GM19351 (cell line): ENCODE results near the gene SAP30BP.

Source experiments
- ATAC-seq: cut with Tn5 transposase; IDR thresholded peaks from one replicate; pipeline ENCODE4 v1.9.1; 2021; ENCODE audit warnings: mild to moderate bottlenecking, moderate library complexity; ENCODE audit not compliant: unreplicated experiment

The SAP30BP gene

GRCh38 chr17:75736173-75736835 lies 69.2 kb downstream of the SAP30BP start:
- no peak for ATAC-seq

- ATAC-seq = no peak
Measured at GRCh38 chr17:75737133-75737962, 70.2 kb downstream of the SAP30BP start.

DNA sequence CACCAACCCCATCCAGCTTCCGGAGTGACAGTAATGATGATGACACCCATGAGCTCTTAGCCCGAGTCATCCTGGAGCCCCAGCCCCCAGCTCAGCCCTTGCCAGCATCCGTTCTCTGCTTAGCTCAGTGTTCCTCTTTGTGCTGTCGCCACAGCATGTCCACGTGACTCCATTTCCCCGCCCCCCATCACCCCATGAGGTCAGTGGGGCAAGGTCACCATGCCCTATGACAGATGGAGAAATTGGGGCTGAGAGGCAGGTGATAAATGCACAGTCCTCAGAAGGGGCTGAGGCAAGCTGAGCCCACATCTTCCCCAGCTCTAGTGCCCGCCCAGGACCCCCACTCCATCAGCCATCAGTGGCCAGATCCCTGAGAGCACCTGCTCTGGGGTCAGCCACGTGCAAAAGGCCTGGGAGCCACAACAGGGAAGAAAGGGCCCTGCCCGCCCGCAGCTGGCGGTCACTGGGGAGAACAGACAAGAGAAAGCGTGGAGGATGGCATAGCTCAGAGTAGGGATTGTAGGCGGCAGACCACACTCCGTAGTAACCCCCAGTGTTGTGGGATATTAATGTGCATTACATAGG lies 71.2 kb downstream of the SAP30BP start:
- no peak for ATAC-seq

GRCh38 chr17:75739174-75739573 lies 72.0 kb downstream of the SAP30BP start:
- no peak for ATAC-seq

- ATAC-seq = no peak
Measured at GRCh38 chr17:75739801-75740200, 72.7 kb downstream of the SAP30BP start.

DNA sequence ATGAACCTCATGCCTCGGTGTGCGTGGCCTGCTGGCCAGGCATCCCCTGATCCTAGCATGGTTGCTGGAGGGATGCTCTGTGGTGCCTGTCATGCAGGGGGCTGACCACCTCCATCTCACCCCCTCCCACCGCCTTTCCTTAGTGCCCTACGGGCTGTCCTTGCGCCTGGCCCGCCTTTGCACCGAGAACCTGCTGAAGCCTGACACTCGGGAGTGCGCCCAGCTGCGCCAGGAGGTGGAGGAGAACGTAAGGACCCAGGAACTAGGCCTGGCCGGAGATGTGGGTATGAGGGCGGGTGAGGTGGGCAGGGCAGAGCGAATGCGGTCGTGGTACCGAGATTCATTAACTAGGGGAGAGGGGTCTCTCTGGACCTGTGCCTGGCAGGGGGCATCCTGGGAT lies 73.1 kb downstream of the SAP30BP start:
- ATAC-seq = no peak

- no peak for ATAC-seq
Measured at GRCh38 chr17:75740631-75741077, 73.5 kb downstream of the SAP30BP start.

GRCh38 chr17:75742337-75742736 lies 75.2 kb downstream of the SAP30BP start:
- ATAC-seq = no peak

DNA sequence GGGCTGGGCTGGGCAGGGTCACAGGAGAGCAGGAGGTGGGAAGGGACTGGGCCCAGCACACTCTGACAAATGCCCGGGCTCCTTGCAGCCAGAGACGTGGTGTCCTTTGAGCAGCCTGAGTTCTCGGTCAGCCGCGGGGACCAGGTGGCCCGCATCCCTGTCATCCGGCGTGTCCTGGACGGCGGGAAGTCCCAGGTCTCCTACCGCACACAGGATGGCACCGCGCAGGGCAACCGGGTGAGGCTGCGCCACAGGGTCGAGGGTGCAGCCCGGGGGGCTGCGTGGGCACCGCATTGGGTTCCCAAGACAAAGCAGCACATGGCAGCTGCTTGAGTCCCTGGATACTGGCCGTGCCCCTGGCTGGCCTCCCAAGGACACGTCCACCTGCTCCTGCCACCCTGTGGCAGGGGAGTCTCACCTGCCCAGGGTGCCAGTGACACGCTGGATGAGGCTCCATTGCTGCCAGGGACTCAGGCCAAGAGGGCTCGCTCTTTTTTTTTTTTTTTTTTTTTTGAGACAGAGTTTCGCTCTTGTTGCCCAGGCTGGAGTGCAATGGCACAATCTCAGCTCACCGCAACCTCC lies 76.6 kb downstream of the SAP30BP start:
- no peak for ATAC-seq

DNA sequence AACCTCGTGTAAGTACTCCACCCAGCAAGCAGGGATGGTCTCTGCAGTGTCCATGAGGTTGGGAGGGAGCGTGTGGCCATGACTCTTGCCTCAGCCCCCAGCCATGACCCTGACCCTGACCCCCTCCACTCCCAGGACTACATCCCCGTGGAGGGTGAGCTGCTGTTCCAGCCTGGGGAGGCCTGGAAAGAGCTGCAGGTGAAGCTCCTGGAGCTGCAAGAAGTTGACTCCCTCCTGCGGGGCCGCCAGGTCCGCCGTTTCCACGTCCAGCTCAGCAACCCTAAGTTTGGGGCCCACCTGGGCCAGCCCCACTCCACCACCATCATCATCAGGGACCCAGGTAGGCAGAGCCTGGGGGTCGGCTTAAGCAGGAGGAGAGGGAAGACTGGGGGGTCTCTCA lies 81.6 kb downstream of the SAP30BP start:
- no peak for ATAC-seq

GRCh38 chr17:75749545-75750389 lies 82.6 kb downstream of the SAP30BP start:
- no peak for ATAC-seq

GRCh38 chr17:75750661-75751423 lies 83.7 kb downstream of the SAP30BP start:
- no peak for ATAC-seq

- ATAC-seq = no peak
Measured at GRCh38 chr17:75751676-75752404, 84.7 kb downstream of the SAP30BP start.

GRCh38 chr17:75752405-75752709 lies 85.2 kb downstream of the SAP30BP start:
- no peak for ATAC-seq

GRCh38 chr17:75752802-75753513 lies 85.8 kb downstream of the SAP30BP start:
- ATAC-seq = no peak

- ATAC-seq = peak; percentile 53
Measured at GRCh38 chr17:75753514-75754377, 86.6 kb downstream of the SAP30BP start.

DNA sequence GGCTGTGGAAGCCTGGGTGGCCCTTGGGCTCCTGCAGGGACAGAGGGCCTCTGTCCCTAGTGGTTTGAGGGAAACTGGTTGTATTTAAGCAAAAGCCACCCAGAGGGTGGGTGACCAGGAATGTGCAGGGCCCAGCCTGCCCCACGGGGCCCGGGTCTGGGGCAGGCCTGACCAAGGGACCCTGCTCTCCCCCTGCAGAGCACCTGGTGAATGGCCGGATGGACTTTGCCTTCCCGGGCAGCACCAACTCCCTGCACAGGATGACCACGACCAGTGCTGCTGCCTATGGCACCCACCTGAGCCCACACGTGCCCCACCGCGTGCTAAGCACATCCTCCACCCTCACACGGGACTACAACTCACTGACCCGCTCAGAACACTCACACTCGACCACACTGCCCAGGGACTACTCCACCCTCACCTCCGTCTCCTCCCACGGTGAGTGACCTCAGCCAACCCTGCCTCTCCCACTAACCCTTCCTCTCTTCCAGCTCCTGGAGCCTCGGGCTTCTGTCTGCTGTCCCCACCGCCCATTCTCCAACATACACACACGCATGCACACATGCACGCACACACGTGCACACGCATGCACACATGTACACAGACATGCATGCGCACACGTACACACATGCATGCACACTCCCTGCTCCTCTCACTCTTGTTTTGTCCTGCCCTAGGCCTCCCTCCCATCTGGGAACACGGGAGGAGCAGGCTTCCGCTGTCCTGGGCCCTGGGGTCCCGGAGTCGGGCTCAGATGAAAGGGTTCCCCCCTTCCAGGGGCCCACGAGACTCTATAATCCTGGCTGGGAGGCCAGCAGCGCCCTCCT lies 87.5 kb downstream of the SAP30BP start:
- no peak for ATAC-seq
